Mucosa of rectum (tissue), 2 donors: ENCODE data around the gene TRMT10A.

Source experiments
- H3K27ac ChIP-seq, 2 donors: one replicate each; pipeline ENCODE4 v1.7.0; 2013; ENCODE audit warnings: inconsistent platforms in 2 of 2, low read depth in 2 of 2, low read length in 2 of 2
- H3K27me3 ChIP-seq, 2 donors: one replicate each; pipeline ENCODE4 v1.7.0; 2013; ENCODE audit warnings: low read length in 2 of 2; ENCODE audit not compliant: control insufficient read depth in 2 of 2, insufficient read depth in 2 of 2
- H3K36me3 ChIP-seq, 2 donors: one replicate each; pipeline ENCODE4 v1.7.0; 2013; ENCODE audit warnings: low read length in 2 of 2; ENCODE audit not compliant: control insufficient read depth in 2 of 2, insufficient read depth in 2 of 2
- H3K4me1 ChIP-seq, 2 donors: one replicate each; pipeline ENCODE4 v1.7.0; 2013; ENCODE audit warnings: low read length in 2 of 2, mild to moderate bottlenecking in 1 of 2; ENCODE audit not compliant: control insufficient read depth in 2 of 2, insufficient read depth in 2 of 2
- H3K4me3 ChIP-seq, 2 donors: one replicate each; pipeline ENCODE4 v1.7.0; 2013; ENCODE audit warnings: low read length in 2 of 2
- H3K9ac ChIP-seq, 2 donors: one replicate each; pipeline ENCODE4 v1.7.0; 2013; ENCODE audit warnings: low read length in 2 of 2, low read depth in 1 of 2, mild to moderate bottlenecking in 1 of 2
- H3K9me3 ChIP-seq, 2 donors: one replicate each; pipeline ENCODE4 v1.7.0; 2013; ENCODE audit warnings: low read length in 2 of 2; ENCODE audit not compliant: control insufficient read depth in 2 of 2
- donor health status: healthy.
- donor health status: Normal muscosa, but diverticular disease.

Gene TRMT10A

GRCh38 chr4:99507762-99508161 is 56.1 kb downstream of the TRMT10A start:
- Histone ChIP-seq H3K36me3 (no peaks in the 10 kb centered on the region), H3K4me3 (no peak overlapping the region), H3K4me1 (no peaks in the 10 kb centered on the region), H3K27me3 (no peaks in the 10 kb centered on the region), H3K9me3 (no peaks in the 10 kb centered on the region), H3K27ac (no peak overlapping the region), H3K9ac (no peak overlapping the region)

GRCh38 chr4:99507349-99507748 is 56.5 kb downstream of the TRMT10A start:
- H3K27ac ChIP-seq = no peak overlapping the region
- no peaks in the 10 kb centered on the region for H3K27me3 ChIP-seq
- no peaks in the 10 kb centered on the region for H3K4me1 ChIP-seq
- H3K9ac ChIP-seq = no peak overlapping the region
- H3K9me3 ChIP-seq = no peaks in the 10 kb centered on the region
- no peaks in the 10 kb centered on the region for H3K36me3 ChIP-seq
- no peak overlapping the region for H3K4me3 ChIP-seq

- no peaks in the 10 kb centered on the region for H3K4me1 ChIP-seq
- no peak overlapping the region for H3K9ac ChIP-seq
- H3K27me3 ChIP-seq = no peaks in the 10 kb centered on the region
Measured at GRCh38 chr4:99506781-99507180, 57.1 kb downstream of the TRMT10A start.

GRCh38 chr4:99504804-99505502 is 58.9 kb downstream of the TRMT10A start:
- Histone ChIP-seq H3K36me3 (no peaks in the 10 kb centered on the region), H3K4me1 (no peaks in the 10 kb centered on the region), H3K4me3 (no peak overlapping the region), H3K9me3 (no peaks in the 10 kb centered on the region), H3K27me3 (no peaks in the 10 kb centered on the region), H3K9ac (no peak overlapping the region), H3K27ac (no peak overlapping the region)

More at GRCh38 chr4:99506781-99507180, 57.1 kb downstream of the TRMT10A start:
- H3K27ac ChIP-seq = no peak overlapping the region
- H3K36me3 ChIP-seq = no peaks in the 10 kb centered on the region
- H3K4me3 ChIP-seq = no peak overlapping the region
- no peaks in the 10 kb centered on the region for H3K9me3 ChIP-seq
